Neural progenitor cell (in vitro differentiated cells): ENCODE measurements around the gene TOP2B. TPM values are rescaled to one million over a fixed set of nuclear protein-coding genes. Genes with fewer than 3 reads are reported as not detected.
A peak's percentile ranks its signal among the peaks of the same experiment; 100 is the strongest.

Experiments used
- DNase-seq: peaks from one replicate; pipeline ENCODE4 v3.0.0-alpha.2; 2016; ENCODE audit warnings: low spot score
- H2AFZ ChIP-seq: fragments of 200-600 bp; sonication (generic); replicated peaks from 2 replicates; pipeline ENCODE4 v1.6.1; 2016; ENCODE audit warnings: antibody characterized with exemption
- H3F3A ChIP-seq: fragments of 200-600 bp; sonication (generic); 2 replicates; pipeline ENCODE4 v1.6.1; 2016; ENCODE audit warnings: antibody characterized with exemption, low read depth
- H3K27ac ChIP-seq: fragments of 200-600 bp; sonication (generic); 2 replicates; pipeline ENCODE4 v1.5.1; 2016; ENCODE audit warnings: mild to moderate bottlenecking
- H3K27me3 ChIP-seq: fragments of 200-600 bp; sonication (generic); 2 replicates; pipeline ENCODE4 v1.6.1; 2016; ENCODE audit warnings: mild to moderate bottlenecking, moderate library complexity
- H3K36me3 ChIP-seq: fragments of 200-600 bp; sonication (generic); 2 replicates; pipeline ENCODE4 v1.5.1; 2016
- H3K4me1 ChIP-seq: fragments of 200-600 bp; sonication (generic); 2 replicates; pipeline ENCODE4 v1.6.1; 2016; ENCODE audit warnings: mixed run types
- H3K4me2 ChIP-seq: fragments of 200-600 bp; sonication (generic); 2 replicates; pipeline ENCODE4 v1.6.1; 2016
- H3K4me3 ChIP-seq: fragments of 200-600 bp; sonication (generic); 2 replicates; pipeline ENCODE4 v1.5.1; 2016
- H3K79me2 ChIP-seq: fragments of 200-600 bp; sonication (generic); 2 replicates; pipeline ENCODE4 v1.6.1; 2016; ENCODE audit warnings: low read depth
- H3K9ac ChIP-seq: fragments of 200-600 bp; sonication (generic); 2 replicates; pipeline ENCODE4 v1.6.1; 2016
- H3K9me3 ChIP-seq: fragments of 200-600 bp; sonication (generic); 2 replicates; pipeline ENCODE4 v1.5.1; 2016; ENCODE audit warnings: low read depth
- H4K20me1 ChIP-seq: fragments of 200-600 bp; sonication (generic); 2 replicates; pipeline ENCODE4 v1.6.1; 2016; ENCODE audit warnings: low read depth
- H3K27ac Mint-ChIP-seq: 3 replicates; pipeline ENCODE4 v1.8.0; 2021; ENCODE audit warnings: mixed read lengths
- H3K27me3 Mint-ChIP-seq: 2 replicates; pipeline ENCODE4 v1.8.0; 2022; ENCODE audit warnings: low read depth, mild to moderate bottlenecking, inconsistent platforms, moderate library complexity, mixed read lengths; ENCODE audit not compliant: insufficient read depth
- H3K36me3 Mint-ChIP-seq: 3 replicates; pipeline ENCODE4 v1.8.0; 2021; ENCODE audit warnings: mixed read lengths
- H3K4me1 Mint-ChIP-seq: 3 replicates; pipeline ENCODE4 v1.8.0; 2021; ENCODE audit warnings: mixed read lengths
- H3K4me3 Mint-ChIP-seq: 3 replicates; pipeline ENCODE4 v1.8.0; 2021; ENCODE audit warnings: mild to moderate bottlenecking, moderate library complexity, mixed read lengths
- H3K9me3 Mint-ChIP-seq: 3 replicates; pipeline ENCODE4 v1.8.0; 2020; ENCODE audit warnings: mixed read lengths
- EZH2 ChIP-seq: fragments of 200-600 bp; sonication (generic); IDR thresholded peaks from 2 replicates; pipeline ENCODE4 v1.6.1; 2017; ENCODE audit warnings: antibody characterized with exemption, mild to moderate bottlenecking, moderate library complexity
- EZH2phosphoT487 ChIP-seq: fragments of 200-600 bp; sonication (generic); IDR thresholded peaks from 2 replicates; pipeline ENCODE4 v1.6.1; 2017; ENCODE audit warnings: antibody characterized with exemption
- total RNA-seq: library from RNA; depleted of rRNA; stranded (reverse); fragments of >200 nt; gene quantifications from 2 replicates; pipeline ENCODE4 v1.2.3, GENCODE V29; 2015; ENCODE audit warnings: low replicate concordance
- TF ChIP-seq, protein P1 (sequence below): fragments of 200-600 bp; sonication (generic); IDR thresholded peaks from 2 replicates; pipeline ENCODE4 v1.5.1; 2017; ENCODE audit warnings: antibody characterized with exemption, mild to moderate bottlenecking

Gene TOP2B
- total RNA-seq, 1 donor from 2014 or later, result 327 TPM

- Mint-ChIP-seq H3K27ac (no peak overlapping the region), H3K4me1 (peaks cover 12% of the 10 kb centered on the region), H3K9me3 (no peaks in the 10 kb centered on the region), H3K36me3 (peaks cover 11% of the 10 kb centered on the region), H3K4me3 (no peak overlapping the region), H3K27me3 (peaks cover 2% of the 10 kb centered on the region)
- H2AFZ ChIP-seq, result no peak overlapping the region
- TF ChIP-seq, protein P1, sequence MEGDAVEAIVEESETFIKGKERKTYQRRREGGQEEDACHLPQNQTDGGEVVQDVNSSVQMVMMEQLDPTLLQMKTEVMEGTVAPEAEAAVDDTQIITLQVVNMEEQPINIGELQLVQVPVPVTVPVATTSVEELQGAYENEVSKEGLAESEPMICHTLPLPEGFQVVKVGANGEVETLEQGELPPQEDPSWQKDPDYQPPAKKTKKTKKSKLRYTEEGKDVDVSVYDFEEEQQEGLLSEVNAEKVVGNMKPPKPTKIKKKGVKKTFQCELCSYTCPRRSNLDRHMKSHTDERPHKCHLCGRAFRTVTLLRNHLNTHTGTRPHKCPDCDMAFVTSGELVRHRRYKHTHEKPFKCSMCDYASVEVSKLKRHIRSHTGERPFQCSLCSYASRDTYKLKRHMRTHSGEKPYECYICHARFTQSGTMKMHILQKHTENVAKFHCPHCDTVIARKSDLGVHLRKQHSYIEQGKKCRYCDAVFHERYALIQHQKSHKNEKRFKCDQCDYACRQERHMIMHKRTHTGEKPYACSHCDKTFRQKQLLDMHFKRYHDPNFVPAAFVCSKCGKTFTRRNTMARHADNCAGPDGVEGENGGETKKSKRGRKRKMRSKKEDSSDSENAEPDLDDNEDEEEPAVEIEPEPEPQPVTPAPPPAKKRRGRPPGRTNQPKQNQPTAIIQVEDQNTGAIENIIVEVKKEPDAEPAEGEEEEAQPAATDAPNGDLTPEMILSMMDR, result peak; percentile 88
- no peak for TF ChIP-seq EZH2
- no peak overlapping the region for H3K9ac ChIP-seq
- no peaks in the 10 kb centered on the region for H3K36me3 ChIP-seq
- no peaks in the 10 kb centered on the region for H3K4me1 ChIP-seq
- H3K27ac ChIP-seq, result no peak overlapping the region
- H3K9me3 ChIP-seq, result no peaks in the 10 kb centered on the region
- H3K4me2 ChIP-seq, result no peak overlapping the region
- peaks cover 11% of the 10 kb centered on the region for H3F3A ChIP-seq
- H4K20me1 ChIP-seq, result no peaks in the 10 kb centered on the region
- no peak overlapping the region for H3K4me3 ChIP-seq
- no peaks in the 10 kb centered on the region for H3K79me2 ChIP-seq
- DNase-seq, result peak; percentile 55
- no peaks in the 10 kb centered on the region for H3K27me3 ChIP-seq
Observed at GRCh38 chr3:25594007-25594502, 70.7 kb downstream of the TOP2B start.

- no peak overlapping the region for H3K9ac ChIP-seq
- peaks cover 12% of the 10 kb centered on the region for H3K4me1 Mint-ChIP-seq
- H3K36me3 ChIP-seq, result no peaks in the 10 kb centered on the region
Observed at GRCh38 chr3:25593001-25593400, 71.7 kb downstream of the TOP2B start.

DNA sequence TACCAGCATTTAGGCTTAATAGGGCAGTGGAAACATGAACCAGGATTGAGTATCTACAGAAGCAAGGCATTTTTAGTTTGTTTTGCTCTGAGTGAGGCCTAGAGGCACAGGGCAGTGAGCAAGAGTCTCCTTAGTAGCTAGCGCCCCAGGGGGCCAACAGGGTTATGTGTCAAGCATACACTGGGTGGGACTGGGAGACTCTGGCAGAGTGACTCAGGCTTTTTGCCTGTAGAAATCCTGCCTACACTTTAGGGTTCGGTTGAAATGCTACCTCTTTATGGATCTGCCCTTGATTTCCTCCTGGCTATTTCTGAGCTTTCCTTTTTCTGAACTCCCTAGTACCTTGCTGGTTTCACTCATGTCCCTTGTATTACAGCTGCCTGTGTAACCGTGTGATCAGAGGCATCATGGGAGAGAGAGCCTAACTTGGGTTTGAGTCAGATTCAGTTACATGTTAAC is 72.2 kb downstream of the TOP2B start:
- no peaks in the 10 kb centered on the region for H3K36me3 ChIP-seq
- H3K4me2 ChIP-seq, result no peak overlapping the region
- no peak overlapping the region for H2AFZ ChIP-seq
- TF ChIP-seq EZH2phosphoT487 (no peak), EZH2 (no peak)
- TF ChIP-seq, protein P1, result peak; percentile 11
- H3K4me3 ChIP-seq, result no peak overlapping the region
- Mint-ChIP-seq H3K4me3 (no peak overlapping the region), H3K4me1 (peaks cover 12% of the 10 kb centered on the region), H3K27ac (no peak overlapping the region), H3K9me3 (no peaks in the 10 kb centered on the region), H3K27me3 (peaks cover 2% of the 10 kb centered on the region), H3K36me3 (peaks cover 5% of the 10 kb centered on the region)
- peaks cover 11% of the 10 kb centered on the region for H3F3A ChIP-seq
- no peaks in the 10 kb centered on the region for H3K9me3 ChIP-seq
- no peak overlapping the region for H3K27ac ChIP-seq
- no peaks in the 10 kb centered on the region for H3K27me3 ChIP-seq
- H3K79me2 ChIP-seq, result no peaks in the 10 kb centered on the region
- no peak overlapping the region for H3K9ac ChIP-seq
- DNase-seq, result peak; percentile 43
- H4K20me1 ChIP-seq, result no peaks in the 10 kb centered on the region
- H3K4me1 ChIP-seq, result no peaks in the 10 kb centered on the region

More at GRCh38 chr3:25593001-25593400, 71.7 kb downstream of the TOP2B start:
- Histone ChIP-seq H2AFZ (no peak overlapping the region), H4K20me1 (no peaks in the 10 kb centered on the region), H3F3A (peaks cover 11% of the 10 kb centered on the region), H3K4me1 (no peaks in the 10 kb centered on the region), H3K27ac (no peak overlapping the region), H3K4me2 (no peak overlapping the region), H3K9me3 (no peaks in the 10 kb centered on the region), H3K4me3 (no peak overlapping the region), H3K27me3 (no peaks in the 10 kb centered on the region), H3K79me2 (no peaks in the 10 kb centered on the region)
- Mint-ChIP-seq H3K9me3 (no peaks in the 10 kb centered on the region), H3K27me3 (peaks cover 2% of the 10 kb centered on the region), H3K4me3 (no peak overlapping the region), H3K36me3 (peaks cover 7% of the 10 kb centered on the region), H3K27ac (no peak overlapping the region)
- TF ChIP-seq EZH2, result no peak
- no peak for DNase-seq

- no peak for DNase-seq
- Mint-ChIP-seq H3K4me1 (peaks cover 9% of the 10 kb centered on the region), H3K9me3 (no peaks in the 10 kb centered on the region)
Observed at GRCh38 chr3:25589783-25590258, 74.9 kb downstream of the TOP2B start.

More at GRCh38 chr3:25589783-25590258, 74.9 kb downstream of the TOP2B start:
- Histone ChIP-seq H3F3A (peaks cover 6% of the 10 kb centered on the region), H3K9ac (no peak overlapping the region), H3K27me3 (no peaks in the 10 kb centered on the region), H3K4me1 (no peaks in the 10 kb centered on the region), H3K27ac (no peak overlapping the region), H2AFZ (no peak overlapping the region), H3K36me3 (no peaks in the 10 kb centered on the region), H4K20me1 (no peaks in the 10 kb centered on the region), H3K4me2 (no peak overlapping the region), H3K9me3 (no peaks in the 10 kb centered on the region), H3K79me2 (no peaks in the 10 kb centered on the region), H3K4me3 (no peak overlapping the region)
- TF ChIP-seq EZH2 (no peak), EZH2phosphoT487 (no peak)
- TF ChIP-seq, protein P1, result no peak
- Mint-ChIP-seq H3K27me3 (peaks cover 2% of the 10 kb centered on the region), H3K4me3 (no peak overlapping the region), H3K36me3 (no peaks in the 10 kb centered on the region), H3K27ac (no peak overlapping the region)
